Medulla oblongata (tissue), 1 donor: ENCODE results near the gene BPI.
A peak's percentile ranks its signal among the peaks of the same experiment; 100 is the strongest.
"Not testable (repeated sequence)": the region's sequence is repeated elsewhere in the genome, so short reads cannot be mapped to it uniquely, and the experiment has no call there.

Source experiments
- DNase-seq: peaks from one replicate; pipeline ENCODE4 v3.0.0-alpha.2; 2015; ENCODE audit errors: extremely low spot score

Gene BPI

GRCh38 chr20:38278131-38278530 lies 25.8 kb upstream of the BPI start:
- peak; percentile 50 for DNase-seq

GRCh38 chr20:38278763-38279162 lies 25.2 kb upstream of the BPI start:
- no peak for DNase-seq

- not testable (repeated sequence) for DNase-seq
Measured at GRCh38 chr20:38281176-38281915, 22.6 kb upstream of the BPI start.

- DNase-seq = no peak
Measured at GRCh38 chr20:38283236-38283635, 20.7 kb upstream of the BPI start.

GRCh38 chr20:38284066-38284650 lies 19.8 kb upstream of the BPI start:
- not testable (repeated sequence) for DNase-seq

GRCh38 chr20:38284893-38285444 lies 19.0 kb upstream of the BPI start:
- no peak for DNase-seq

- DNase-seq = peak; percentile 90
Measured at GRCh38 chr20:38286586-38287531, 17.1 kb upstream of the BPI start.

- no peak for DNase-seq
Measured at GRCh38 chr20:38290829-38291814, 12.8 kb upstream of the BPI start.

- DNase-seq = no peak
Measured at GRCh38 chr20:38291966-38292365, 12.0 kb upstream of the BPI start.

- DNase-seq = no peak
Measured at GRCh38 chr20:38293491-38294065, 10.4 kb upstream of the BPI start.

GRCh38 chr20:38294076-38294591 lies 9.8 kb upstream of the BPI start:
- DNase-seq = no peak

- no peak for DNase-seq
Measured at GRCh38 chr20:38295811-38296210, 8.1 kb upstream of the BPI start.

GRCh38 chr20:38296433-38296832 lies 7.5 kb upstream of the BPI start:
- DNase-seq = no peak

GRCh38 chr20:38297916-38298674 lies 5.9 kb upstream of the BPI start:
- no peak for DNase-seq

GRCh38 chr20:38298768-38299288 lies 5.1 kb upstream of the BPI start:
- peak; percentile 73 for DNase-seq

GRCh38 chr20:38299963-38300362 lies 4.0 kb upstream of the BPI start:
- no peak for DNase-seq

GRCh38 chr20:38300438-38300837 lies 3.5 kb upstream of the BPI start:
- no peak for DNase-seq

GRCh38 chr20:38301309-38301708 lies 2.6 kb upstream of the BPI start:
- DNase-seq = no peak

GRCh38 chr20:38302786-38303185 lies 1.2 kb upstream of the BPI start:
- DNase-seq = no peak
